HG03108 (cell line): ENCODE data around the gene GALNT9.
"Not testable (repeated sequence)": the region's sequence is repeated elsewhere in the genome, so short reads cannot be mapped to it uniquely, and the experiment has no call there.

Experiments
- ATAC-seq: cut with Tn5 transposase; IDR thresholded peaks from one replicate; pipeline ENCODE4 v1.9.1; 2021; ENCODE audit warnings: moderate library complexity; ENCODE audit not compliant: unreplicated experiment

The GALNT9 gene

GRCh38 chr12:132295561-132295960, 33.8 kb downstream of the GALNT9 start:
- ATAC-seq = not testable (repeated sequence)

DNA sequence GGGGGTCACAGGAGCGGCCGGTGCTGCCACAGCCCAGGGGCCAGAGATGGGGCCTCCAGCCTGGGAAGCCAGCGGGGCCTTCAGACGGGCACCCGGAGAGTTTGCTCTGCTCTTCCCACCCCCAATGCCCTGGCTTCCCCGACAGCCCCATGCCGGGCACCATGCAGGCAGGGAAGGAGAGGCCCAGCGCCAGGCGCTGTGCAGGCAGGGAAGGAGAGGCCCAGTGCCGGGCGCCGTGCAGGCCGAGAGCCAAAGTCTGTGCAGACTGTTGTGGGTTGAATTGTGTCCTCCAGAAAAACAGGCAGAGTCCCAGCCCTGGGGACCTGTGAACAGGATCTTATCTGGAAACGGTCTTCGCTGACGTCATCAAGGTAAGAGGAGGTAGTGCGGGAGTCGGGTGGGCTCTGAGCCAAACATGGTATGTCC, 34.3 kb downstream of the GALNT9 start:
- no peak for ATAC-seq

DNA sequence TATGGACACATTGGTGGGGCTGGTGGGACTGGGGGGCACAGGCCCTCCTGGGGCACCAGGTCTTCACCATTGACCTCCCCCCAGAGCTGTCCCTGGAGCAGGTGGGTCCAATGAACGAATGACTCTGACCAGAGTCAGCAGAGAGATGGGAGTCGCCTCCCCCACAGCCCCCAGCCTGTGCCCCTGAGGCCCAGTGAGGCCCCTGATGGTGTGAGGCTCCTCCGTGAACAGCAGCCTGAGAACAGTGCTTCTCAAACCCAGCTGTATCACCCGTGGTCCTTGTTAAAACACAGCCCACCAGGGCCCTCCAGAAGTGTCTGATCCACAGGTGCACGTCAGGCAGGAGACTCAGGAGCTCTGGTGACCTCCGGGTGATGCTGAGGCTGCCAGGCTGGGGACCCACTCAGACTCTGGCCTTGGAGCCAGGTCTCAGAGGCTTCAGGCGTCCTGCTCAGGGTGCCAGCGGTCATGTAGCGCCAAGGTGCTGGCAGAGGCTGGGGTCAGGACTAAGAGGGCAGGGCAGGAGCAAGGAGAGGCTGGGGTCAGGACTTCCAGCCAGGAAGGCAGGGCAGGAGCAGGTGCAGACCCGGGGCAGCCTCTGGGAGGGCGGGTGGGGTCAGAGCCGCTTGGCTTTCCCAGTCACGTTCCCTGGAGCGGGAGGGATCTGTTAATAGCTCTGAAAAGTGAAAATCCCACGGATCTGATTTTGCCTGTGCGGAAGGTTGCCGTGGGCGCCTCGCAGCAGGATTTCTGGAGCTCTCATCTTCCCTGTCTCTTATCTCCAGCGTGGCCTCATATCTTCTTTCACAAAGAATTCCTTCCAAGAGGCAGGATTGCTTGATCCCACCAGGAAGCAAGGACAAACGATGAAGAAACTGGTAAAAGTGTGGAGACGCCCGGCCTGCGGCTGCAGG, 35.0 kb downstream of the GALNT9 start:
- ATAC-seq = no peak

- ATAC-seq = no peak
These were observed 36.8 kb downstream of the GALNT9 start for GRCh38 chr12:132292328-132293319.

DNA sequence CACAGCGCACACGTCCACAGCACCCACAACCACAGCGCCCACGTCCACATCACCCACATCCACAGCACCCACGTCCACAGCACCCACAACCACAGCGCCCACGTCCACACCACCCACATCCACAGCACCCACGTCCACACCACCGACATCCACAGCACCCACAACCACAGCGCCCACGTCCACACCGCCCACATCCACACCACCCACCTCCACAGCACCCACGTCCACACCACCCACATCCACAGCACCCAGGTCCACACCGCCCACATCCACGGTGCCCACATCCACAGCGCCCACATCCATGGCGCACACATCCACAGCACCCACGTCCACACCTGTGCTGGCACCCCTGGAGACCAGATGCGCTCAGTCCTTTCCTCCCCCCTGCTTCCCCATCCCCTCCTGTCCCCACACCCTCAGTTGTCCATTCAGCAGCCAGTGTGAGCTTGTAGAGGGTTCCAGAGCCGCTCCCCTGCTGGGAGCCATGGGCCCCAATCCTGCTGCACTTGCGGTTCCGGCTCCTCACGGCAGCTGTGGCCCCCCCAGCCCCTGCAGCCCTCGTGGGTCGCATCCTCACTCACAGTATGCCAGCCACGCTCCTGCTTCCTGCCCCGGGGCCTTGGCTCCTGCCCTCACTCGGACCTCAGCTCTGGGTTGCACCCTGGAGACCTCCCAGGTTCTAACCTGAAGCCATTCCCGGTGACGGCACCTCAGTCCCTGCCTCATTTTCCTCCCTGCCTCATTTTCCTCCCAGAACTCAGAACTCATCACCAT, 37.8 kb downstream of the GALNT9 start:
- ATAC-seq = no peak

- no peak for ATAC-seq
These were observed 39.2 kb downstream of the GALNT9 start for GRCh38 chr12:132290203-132290540.

DNA sequence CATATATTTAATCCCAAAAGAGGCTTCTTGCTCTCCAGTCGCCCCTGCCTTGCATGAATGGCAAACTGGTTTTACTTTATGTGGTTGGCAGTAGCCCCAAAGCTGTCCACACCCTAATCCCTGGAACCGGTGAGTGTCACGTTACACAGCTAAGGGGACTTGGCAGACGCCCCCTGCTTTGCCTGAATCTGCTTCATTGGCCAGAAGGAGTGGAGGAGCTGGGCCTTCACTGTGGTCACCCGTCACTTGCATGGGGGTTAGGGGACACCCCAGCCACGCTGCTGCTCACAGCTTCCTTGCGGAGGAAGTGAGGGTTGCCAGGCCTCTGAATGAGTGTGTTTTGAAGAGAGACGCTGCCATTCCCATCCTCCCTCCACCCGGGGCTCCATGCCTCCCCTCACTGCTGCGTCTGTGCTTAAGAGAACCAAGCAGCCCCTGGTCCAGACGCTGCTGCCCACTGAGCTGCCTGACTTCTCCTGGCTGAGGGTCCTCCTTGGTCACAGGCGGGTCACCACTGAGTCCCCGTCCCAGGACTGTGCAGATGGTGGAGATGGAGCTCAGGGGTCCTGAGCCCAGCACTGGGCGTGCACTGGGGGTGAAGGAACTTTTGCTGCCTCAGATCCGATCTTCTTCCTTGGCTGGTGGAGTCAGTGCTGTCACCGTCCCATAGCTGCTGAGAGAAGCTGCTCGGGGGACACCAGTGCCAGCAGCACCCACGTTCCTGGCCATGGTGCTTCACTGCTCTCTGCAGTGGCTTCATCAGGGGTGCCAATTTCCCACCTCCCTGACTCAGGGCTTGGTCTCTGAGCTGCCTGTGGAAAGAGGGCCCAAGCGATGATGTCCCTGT, 39.8 kb downstream of the GALNT9 start:
- ATAC-seq = no peak

GRCh38 chr12:132288516-132289215, 40.7 kb downstream of the GALNT9 start:
- no peak for ATAC-seq

- no peak for ATAC-seq
These were observed 41.8 kb downstream of the GALNT9 start for GRCh38 chr12:132287391-132288238.

DNA sequence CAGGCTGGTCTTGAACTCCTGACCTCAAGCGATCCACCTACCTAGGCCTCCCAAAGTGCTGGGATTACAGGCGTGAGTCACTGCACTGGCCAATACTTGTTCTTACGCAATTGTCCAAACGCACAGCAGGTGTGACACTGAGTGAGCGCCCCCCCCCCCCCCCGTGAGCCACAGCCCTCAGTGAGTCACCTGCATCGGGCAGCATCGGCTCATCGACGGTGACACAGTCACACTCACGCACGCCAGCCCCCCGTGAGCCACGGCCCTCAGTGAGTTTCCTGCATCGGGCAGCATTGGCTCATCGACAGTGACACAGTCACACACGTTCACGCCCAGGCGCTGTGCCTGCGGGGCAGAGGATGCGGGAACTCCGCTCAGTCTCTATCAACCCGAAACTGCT, 42.5 kb downstream of the GALNT9 start:
- no peak for ATAC-seq

DNA sequence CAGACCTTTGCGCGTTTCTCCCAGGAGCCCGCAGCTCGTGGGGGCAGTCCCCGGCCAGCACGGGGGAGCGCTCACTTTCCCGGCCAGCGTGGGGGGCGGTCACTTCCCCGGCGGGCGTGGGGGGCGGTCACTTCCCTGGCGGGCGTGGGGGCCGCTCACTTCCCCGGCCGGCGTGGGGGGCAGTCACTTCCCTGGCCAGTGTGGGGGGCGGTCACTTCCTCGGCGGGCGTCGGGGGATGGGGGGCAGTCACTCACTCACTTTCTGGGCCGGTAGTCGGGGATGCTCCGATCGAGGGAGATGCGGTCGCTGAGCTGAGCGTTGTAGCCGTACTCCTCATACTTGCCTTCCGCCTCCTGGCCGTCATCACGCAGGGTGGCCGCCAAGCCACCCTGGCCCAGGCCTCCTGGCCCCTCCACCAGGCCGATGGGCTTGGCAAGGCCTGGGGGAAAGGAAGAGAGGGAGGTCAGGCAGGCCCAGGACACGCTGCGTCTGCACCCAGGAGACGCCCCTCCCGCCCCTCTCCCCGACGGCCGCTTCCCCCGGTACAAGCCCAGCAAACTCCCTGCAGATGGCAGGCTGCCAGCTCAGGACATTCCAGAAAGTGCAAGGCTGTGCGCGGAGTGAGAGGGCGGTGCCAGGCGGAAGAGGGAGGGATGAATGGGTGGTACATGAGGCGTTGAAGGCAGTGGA, 43.3 kb downstream of the GALNT9 start:
- ATAC-seq = no peak

- no peak for ATAC-seq
These were observed 44.3 kb downstream of the GALNT9 start for GRCh38 chr12:132284827-132285741.

- ATAC-seq = no peak
These were observed 45.1 kb downstream of the GALNT9 start for GRCh38 chr12:132284071-132284826.

DNA sequence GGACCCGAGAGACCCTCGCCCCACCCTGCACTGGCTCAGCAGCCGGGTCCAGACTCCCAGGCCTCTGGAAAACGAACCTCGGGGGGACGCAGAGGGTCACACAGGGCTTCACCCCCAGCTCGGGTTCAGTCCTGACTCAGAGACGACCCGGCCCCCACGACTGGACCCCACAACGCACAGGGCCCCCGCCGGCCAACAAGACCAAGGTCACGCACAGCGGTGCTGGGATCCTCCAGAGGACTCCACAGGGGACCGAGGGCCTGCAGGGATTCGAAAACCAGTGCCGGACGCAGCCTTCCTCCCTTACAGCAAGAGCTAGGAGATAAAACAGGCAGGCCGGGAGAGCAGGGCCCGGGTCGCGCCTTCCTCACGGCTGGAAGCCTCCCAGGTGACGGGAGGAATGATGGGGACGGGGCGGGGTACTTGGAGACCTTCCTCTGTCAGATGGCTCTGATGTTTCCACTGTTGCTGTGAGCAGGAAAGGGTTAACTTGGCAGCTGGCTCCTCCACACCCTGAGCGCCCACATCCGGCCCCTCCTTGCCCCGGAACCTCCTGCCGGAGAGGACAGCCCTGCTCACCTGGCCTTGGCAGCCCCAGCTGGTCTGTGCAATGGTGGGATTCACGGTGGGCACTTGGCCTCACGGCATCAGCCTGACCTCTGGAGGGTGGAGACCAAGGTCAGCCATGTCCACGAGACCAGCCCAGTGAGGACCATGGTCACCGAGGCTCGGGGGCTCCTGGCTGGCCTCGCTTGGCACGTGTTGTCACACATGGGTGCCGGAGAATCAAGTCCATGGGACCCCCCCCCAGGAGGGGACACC, 46.2 kb downstream of the GALNT9 start:
- no peak for ATAC-seq
